Hematopoietic multipotent progenitor cell treated with erythropoietin and hydrocortisone succinate and interleukin-3 and kit ligand, for 15 days (in vitro differentiated cells): ENCODE measurements around the gene NUP160.
"Not testable (repeated sequence)": the region's sequence is repeated elsewhere in the genome, so short reads cannot be mapped to it uniquely, and the experiment has no call there.

Experiments used
- DNase-seq: peaks from one replicate; pipeline ENCODE4 v3.0.0-alpha.2; 2015; ENCODE audit warnings: low spot score

The NUP160 gene

GRCh38 chr11:47847892-47848699, at the start of gene NUP160:
Gene NUP160 (minus strand): TSS chr11:47848350. CDS start chr11:47848318, 32 bp downstream.
- DNase-seq: peak; percentile 79

DNA sequence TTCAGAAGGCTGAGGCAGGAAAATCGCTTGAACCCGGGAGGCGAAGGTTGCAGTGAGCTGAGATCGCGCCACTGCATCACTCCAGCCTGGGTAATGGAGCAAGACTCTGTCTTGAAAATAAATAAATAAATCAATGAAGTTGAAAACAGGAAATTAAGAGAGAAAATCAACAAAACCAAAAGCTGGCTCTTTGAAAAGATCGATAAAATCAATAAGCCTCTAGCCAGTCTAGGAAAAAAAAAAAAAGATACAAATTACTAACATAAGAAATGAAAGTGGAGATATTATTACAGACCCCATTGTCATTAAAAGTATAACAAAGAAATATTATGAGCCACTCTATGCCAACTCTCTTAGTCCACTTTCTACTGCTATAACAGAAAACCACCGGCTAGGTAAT, 48.0 kb upstream of the NUP160 start:
- no peak for DNase-seq

DNA sequence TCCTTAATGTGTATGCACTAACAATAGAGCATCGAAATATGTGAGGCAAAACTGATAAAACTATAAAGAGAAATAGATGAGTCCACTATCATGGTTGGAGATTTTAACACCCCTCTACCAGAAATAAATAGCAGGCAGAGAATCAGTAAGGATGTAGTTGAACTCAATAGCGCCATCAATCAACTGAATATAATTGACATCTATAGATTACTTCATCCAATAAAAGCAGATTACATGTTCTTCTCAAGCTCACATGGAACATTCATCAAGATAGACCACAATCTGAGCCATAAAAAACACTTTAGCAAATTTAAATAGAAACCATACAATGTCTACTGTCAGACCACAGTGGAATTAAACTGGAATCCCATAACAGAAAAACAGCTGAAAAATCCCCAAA, 46.9 kb upstream of the NUP160 start:
- DNase-seq: no peak

GRCh38 chr11:47892546-47893276, 44.6 kb upstream of the NUP160 start:
- not testable (repeated sequence) for DNase-seq

- no peak for DNase-seq
These were observed 43.7 kb upstream of the NUP160 start for GRCh38 chr11:47891886-47892285.

GRCh38 chr11:47889714-47890441, 41.7 kb upstream of the NUP160 start:
- no peak for DNase-seq

- no peak for DNase-seq
These were observed 39.9 kb upstream of the NUP160 start for GRCh38 chr11:47887910-47888569.

GRCh38 chr11:47886096-47886495, 37.9 kb upstream of the NUP160 start:
- no peak for DNase-seq

DNA sequence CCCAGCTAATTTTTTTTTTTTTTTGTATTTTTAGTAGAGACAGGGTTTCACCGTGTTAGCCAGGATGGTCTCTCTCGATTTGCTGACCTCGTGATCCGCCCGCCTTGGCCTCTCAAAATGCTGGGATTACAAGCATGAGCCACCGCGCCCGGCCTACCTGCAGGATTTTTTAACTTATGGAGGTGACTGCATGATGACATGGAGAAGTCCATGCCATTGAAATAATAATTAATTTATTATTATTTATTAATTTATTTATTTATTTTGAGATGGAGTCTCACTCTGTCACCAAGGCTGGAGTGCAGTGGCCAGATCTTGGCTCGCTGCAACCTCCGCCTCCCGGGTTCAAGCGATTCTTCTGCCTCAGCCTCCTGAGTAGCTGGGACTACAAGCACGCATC, 34.3 kb upstream of the NUP160 start:
- not testable (repeated sequence) for DNase-seq

DNA sequence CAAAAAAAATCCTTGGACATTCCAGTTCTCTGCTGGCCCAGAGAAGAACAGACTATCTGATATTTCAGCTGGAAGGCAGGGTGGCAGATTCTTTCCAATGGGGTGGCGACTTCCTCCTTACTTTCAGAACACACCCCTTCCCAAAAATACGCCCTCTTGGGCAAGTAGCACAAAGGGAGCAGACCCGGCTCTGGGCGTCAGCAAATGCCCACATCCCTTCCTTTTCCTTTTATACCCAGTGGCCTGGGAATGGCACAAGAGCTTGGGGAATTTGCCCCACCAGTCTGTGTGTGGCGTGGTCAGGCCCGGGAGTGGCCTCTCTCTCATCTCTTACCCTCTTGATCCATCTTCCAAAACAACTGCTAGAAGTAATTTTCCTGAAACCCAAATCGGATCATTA, 33.0 kb upstream of the NUP160 start:
- DNase-seq: no peak

- DNase-seq: no peak
These were observed 31.4 kb upstream of the NUP160 start for GRCh38 chr11:47879259-47880158.

GRCh38 chr11:47875858-47876257, 27.7 kb upstream of the NUP160 start:
- DNase-seq: not testable (repeated sequence)

DNA sequence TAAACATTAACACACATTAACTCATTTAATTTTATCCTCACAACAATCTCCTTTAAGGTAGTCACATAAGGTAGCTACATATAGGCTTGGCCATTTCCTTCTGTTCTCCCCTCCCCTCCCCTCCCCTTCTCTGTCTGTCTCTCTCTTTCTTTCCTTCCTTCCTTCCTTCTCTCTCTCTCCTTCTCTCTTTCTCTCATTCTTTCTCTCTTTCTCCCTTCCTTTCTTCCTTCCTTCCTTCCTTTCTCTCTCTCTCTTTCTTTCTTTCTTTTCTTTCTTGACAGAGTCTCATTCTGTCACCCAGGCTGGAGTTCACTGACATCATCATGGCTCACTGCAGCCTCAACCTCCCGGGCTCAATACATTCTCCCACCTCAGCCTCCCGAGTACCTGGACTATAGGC, 22.3 kb upstream of the NUP160 start:
- no peak for DNase-seq

GRCh38 chr11:47869544-47870393, 21.6 kb upstream of the NUP160 start:
- no peak for DNase-seq

DNA sequence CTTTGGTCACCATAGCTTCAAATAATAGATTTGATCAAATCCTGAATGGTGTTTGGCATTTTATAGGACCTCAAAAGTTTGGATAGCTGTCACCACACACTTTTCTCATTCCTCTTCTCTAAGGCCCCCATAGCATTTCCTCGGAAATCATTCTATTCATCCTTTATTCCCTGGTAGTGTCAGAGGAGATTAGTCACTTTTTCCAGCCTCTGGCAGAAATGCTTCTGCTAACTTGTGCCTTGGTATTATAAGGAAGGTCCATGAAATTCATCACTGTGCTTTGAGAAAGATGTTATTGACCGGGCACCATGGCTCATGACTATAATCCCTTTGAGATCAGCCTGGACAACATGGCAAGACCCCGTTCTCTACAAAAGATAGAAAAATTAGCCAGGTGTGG, 19.7 kb upstream of the NUP160 start:
- DNase-seq: no peak

- not testable (repeated sequence) for DNase-seq
These were observed 18.7 kb upstream of the NUP160 start for GRCh38 chr11:47866892-47867291.

- DNase-seq: no peak
These were observed 16.8 kb upstream of the NUP160 start for GRCh38 chr11:47864901-47865300.

- DNase-seq: no peak
These were observed 15.8 kb upstream of the NUP160 start for GRCh38 chr11:47863898-47864430.

DNA sequence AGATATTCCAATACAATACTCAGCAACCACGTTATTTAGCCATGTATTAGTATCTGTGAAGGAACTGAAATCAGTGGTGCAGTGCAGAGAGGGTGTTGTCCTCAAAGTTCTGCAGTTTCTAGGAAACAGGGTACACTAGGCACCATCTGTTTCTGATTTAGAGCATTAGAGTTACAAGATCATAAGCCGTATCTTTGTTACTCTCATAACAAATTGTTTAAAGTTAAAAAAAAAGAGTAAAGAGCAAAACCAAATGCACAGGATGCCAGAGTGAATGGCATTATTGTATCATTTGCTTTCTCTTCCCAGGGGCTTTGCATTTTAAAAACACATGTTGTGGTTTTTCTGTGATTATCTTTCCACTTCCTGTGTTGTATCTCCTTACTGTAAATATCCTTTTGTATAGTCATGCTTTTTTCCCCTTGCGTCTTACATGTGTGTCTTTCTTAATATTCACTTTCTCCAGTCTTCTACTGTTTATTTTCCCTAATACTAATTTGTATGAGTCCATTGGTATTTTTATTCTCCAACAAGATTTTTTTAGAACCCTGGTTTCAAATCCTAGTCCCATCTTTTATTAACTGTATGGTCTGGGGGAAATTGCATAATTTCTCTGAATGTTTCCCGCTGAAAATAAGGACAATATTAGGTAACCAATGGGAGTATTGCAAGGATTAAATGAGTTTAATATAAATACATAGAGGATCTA, 15.2 kb upstream of the NUP160 start:
- DNase-seq: no peak
